DND-41 (cell line): ENCODE data around the gene VTI1A.

ENCODE experiments used
- ATAC-seq: fragments of 200-7000 bp; cut with Tn5 transposase; 3 replicates; pipeline ENCODE4 v1.9.1; 2021; ENCODE audit warnings: low read depth; ENCODE audit not compliant: insufficient read depth
- DNase-seq: peaks from one replicate; pipeline ENCODE4 v3.0.0-alpha.2; 2020
- H2AFZ ChIP-seq: 2 replicates; pipeline ENCODE4 v1.6.0; 2012; ENCODE audit warnings: low read depth, low read length
- H3K27ac ChIP-seq: 2 replicates; pipeline ENCODE4 v1.5.1; 2012; ENCODE audit warnings: low read length, inconsistent platforms
- H3K27me3 ChIP-seq: fragments of 200-600 bp; sonication (generic); 2 replicates; pipeline ENCODE4 v1.6.0; 2012; ENCODE audit warnings: low read length, mild to moderate bottlenecking, inconsistent platforms; ENCODE audit not compliant: insufficient read depth, poor library complexity
- H3K36me3 ChIP-seq: 2 replicates; pipeline ENCODE4 v1.5.1; 2012; ENCODE audit warnings: low read length, inconsistent platforms; ENCODE audit not compliant: insufficient read depth
- H3K4me1 ChIP-seq: 2 replicates; pipeline ENCODE4 v1.5.1; 2012; ENCODE audit warnings: mild to moderate bottlenecking, low read length; ENCODE audit not compliant: insufficient read depth
- H3K4me2 ChIP-seq: 2 replicates; pipeline ENCODE4 v1.6.0; 2012; ENCODE audit warnings: mild to moderate bottlenecking, moderate library complexity, low read length, inconsistent platforms; ENCODE audit not compliant: insufficient read depth
- H3K4me3 ChIP-seq, 2 experiments: fragments of 200-600 bp in 1 of 2; shearing (Covaris generic) in 1 of 2; 2 replicates each; pipeline ENCODE4 v1.5.1; 2012 to 2016; ENCODE audit warnings: inconsistent platforms in 2 of 2, low read length in 2 of 2, mild to moderate bottlenecking in 2 of 2, low read depth in 1 of 2, moderate library complexity in 1 of 2
- H3K79me2 ChIP-seq: 2 replicates; pipeline ENCODE4 v1.6.0; 2012; ENCODE audit warnings: low read length, inconsistent platforms; ENCODE audit not compliant: insufficient read depth
- H3K9ac ChIP-seq: 2 replicates; pipeline ENCODE4 v1.6.0; 2012; ENCODE audit warnings: low read depth, mild to moderate bottlenecking, inconsistent platforms, low read length, moderate library complexity
- H3K9me3 ChIP-seq: 2 replicates; pipeline ENCODE4 v1.5.1; 2012; ENCODE audit warnings: low read length, moderate library complexity, mild to moderate bottlenecking, inconsistent platforms; ENCODE audit not compliant: insufficient read depth, severe bottlenecking
- H4K20me1 ChIP-seq: 2 replicates; pipeline ENCODE4 v1.6.0; 2012; ENCODE audit warnings: low read length; ENCODE audit not compliant: insufficient read depth
- EZH2 ChIP-seq: IDR thresholded peaks from 3 replicates; pipeline ENCODE4 v1.6.1; 2012; ENCODE audit warnings: borderline replicate concordance, low read depth, mild to moderate bottlenecking, moderate library complexity, low read length, inconsistent platforms; ENCODE audit not compliant: severe bottlenecking
- TF ChIP-seq, protein P1 (sequence below): IDR thresholded peaks from 2 replicates; pipeline ENCODE4 v1.5.1; 2012; ENCODE audit warnings: borderline replicate concordance, low read length, moderate library complexity, mild to moderate bottlenecking; ENCODE audit not compliant: poor library complexity, severe bottlenecking; ENCODE audit errors: extremely low read depth

The VTI1A gene

DNA sequence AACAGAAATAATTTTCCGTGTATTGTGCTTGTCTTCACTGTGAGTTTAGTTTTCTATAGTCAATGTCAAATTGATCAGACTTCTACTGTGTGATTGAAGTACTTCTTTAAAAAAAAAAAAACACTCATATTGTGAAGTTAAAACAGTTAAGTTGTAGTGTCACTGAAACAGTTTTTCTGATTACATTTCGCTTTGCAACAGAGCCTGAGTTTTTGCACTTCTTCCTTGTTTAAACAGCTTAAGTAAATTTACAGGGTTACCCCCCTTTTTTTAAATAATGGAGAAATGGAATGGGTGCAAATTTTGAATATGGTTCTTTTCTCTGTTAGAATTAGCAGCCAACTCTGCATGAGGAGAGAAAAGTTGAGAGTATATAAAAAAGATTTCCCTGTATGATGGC lies 117.3 kb downstream of the VTI1A start:
- Histone ChIP-seq H3K27ac (no peak overlapping the region), H3K79me2 (no peaks in the 10 kb centered on the region), H3K4me2 (no peak overlapping the region), H3K9me3 (no peaks in the 10 kb centered on the region), H3K4me1 (no peaks in the 10 kb centered on the region), H4K20me1 (no peaks in the 10 kb centered on the region), H3K9ac (no peak overlapping the region), H2AFZ (no peak overlapping the region), H3K36me3 (no peaks in the 10 kb centered on the region), H3K4me3 (no peak overlapping the region), H3K27me3 (no peaks in the 10 kb centered on the region)
- TF ChIP-seq, protein P1, sequence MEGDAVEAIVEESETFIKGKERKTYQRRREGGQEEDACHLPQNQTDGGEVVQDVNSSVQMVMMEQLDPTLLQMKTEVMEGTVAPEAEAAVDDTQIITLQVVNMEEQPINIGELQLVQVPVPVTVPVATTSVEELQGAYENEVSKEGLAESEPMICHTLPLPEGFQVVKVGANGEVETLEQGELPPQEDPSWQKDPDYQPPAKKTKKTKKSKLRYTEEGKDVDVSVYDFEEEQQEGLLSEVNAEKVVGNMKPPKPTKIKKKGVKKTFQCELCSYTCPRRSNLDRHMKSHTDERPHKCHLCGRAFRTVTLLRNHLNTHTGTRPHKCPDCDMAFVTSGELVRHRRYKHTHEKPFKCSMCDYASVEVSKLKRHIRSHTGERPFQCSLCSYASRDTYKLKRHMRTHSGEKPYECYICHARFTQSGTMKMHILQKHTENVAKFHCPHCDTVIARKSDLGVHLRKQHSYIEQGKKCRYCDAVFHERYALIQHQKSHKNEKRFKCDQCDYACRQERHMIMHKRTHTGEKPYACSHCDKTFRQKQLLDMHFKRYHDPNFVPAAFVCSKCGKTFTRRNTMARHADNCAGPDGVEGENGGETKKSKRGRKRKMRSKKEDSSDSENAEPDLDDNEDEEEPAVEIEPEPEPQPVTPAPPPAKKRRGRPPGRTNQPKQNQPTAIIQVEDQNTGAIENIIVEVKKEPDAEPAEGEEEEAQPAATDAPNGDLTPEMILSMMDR = no peak
- TF ChIP-seq EZH2 = no peak
- ATAC-seq = no peak
- no peak for DNase-seq

DNA sequence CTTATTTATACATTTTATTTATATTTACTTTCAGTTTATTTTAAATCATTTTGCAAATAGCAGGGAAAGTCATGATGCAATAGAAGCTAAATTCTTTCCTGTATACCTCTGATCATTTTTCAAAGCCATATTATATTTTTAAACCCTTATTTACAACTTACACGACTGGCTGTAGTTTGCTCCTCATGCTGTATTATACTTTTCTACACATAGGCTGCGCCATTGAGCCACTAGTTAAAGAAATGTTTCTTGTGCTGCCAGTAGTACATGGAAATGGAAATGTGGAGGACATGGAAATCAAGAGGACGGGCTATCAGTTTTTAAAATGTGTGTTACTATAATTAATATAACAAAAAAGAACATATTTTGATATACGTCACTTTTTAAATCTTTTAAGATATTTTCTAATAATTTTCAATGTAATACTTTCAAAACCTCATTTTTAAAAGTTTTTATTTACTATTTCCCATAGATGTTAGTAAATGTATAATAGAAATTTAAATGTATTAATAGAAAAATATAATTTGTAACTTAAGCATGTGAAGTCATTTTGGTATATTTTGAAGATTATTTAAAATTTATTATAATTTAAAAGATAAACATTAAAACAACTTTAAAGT lies 118.5 kb downstream of the VTI1A start:
- H2AFZ ChIP-seq = no peak overlapping the region
- no peaks in the 10 kb centered on the region for H3K36me3 ChIP-seq
- no peaks in the 10 kb centered on the region for H3K79me2 ChIP-seq
- no peak for TF ChIP-seq EZH2
- TF ChIP-seq, protein P1 = peak; percentile 76
- no peak overlapping the region for H3K27ac ChIP-seq
- H3K4me2 ChIP-seq = no peak overlapping the region
- ATAC-seq (peak; percentile 74), DNase-seq (peak; percentile 52)
- H3K4me3 ChIP-seq = no peak overlapping the region
- no peak overlapping the region for H3K9ac ChIP-seq
- H3K4me1 ChIP-seq = no peaks in the 10 kb centered on the region
- no peaks in the 10 kb centered on the region for H3K9me3 ChIP-seq
- H3K27me3 ChIP-seq = no peaks in the 10 kb centered on the region
- no peaks in the 10 kb centered on the region for H4K20me1 ChIP-seq

DNA sequence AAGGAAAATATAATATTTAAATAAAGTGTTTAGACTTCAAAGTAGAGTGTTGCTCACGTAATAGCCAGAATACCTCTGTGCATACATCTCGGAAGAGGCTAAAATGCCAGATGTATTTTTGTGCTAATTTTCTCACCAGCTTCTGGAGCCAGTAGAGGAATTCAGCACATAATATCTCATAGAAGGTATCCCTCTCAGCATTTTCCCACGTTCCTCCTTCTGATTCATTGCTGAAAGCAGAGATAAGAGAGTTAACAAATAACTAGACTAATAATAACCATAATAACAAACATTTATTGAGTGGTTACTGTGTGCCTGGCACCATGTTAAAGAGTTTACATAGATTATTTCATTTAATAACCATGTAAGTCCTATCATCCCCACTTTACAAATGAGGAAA lies 123.6 kb downstream of the VTI1A start:
- Histone ChIP-seq H3K79me2 (no peaks in the 10 kb centered on the region), H3K27me3 (no peaks in the 10 kb centered on the region), H3K27ac (no peak overlapping the region), H4K20me1 (no peaks in the 10 kb centered on the region), H3K36me3 (no peaks in the 10 kb centered on the region), H3K4me1 (no peaks in the 10 kb centered on the region), H3K4me3 (no peak overlapping the region), H3K9me3 (no peaks in the 10 kb centered on the region), H3K4me2 (no peak overlapping the region), H2AFZ (no peak overlapping the region), H3K9ac (no peak overlapping the region)
- DNase-seq (no peak), ATAC-seq (no peak)
- no peak for TF ChIP-seq EZH2
- TF ChIP-seq, protein P1 = no peak

DNA sequence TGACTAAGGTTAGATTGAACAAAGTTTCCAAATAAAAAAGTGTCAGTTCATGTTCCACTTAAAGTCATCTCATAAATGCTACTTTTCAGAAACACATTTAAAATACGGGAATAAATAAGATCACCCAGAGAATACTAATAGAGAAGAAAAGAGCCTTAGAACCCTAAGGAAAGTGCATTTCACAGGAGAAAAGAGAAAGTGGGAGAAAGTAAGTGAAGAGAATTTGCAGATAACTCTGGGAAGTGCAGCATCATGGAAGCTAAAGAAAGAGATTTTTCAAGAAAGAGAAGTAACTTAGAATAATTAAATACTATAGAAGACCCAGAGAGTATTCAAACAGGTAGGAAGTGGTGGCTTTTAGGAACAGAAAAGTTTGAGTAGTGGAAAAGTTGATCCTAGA lies 132.6 kb downstream of the VTI1A start:
- Histone ChIP-seq H3K36me3 (no peaks in the 10 kb centered on the region), H3K27me3 (no peaks in the 10 kb centered on the region), H3K4me2 (no peak overlapping the region), H3K9me3 (no peaks in the 10 kb centered on the region), H3K4me3 (no peak overlapping the region), H3K9ac (no peak overlapping the region), H2AFZ (no peak overlapping the region), H4K20me1 (no peaks in the 10 kb centered on the region), H3K27ac (no peak overlapping the region), H3K79me2 (no peaks in the 10 kb centered on the region), H3K4me1 (no peaks in the 10 kb centered on the region)
- TF ChIP-seq, protein P1 = no peak
- no peak for TF ChIP-seq EZH2
- ATAC-seq (no peak), DNase-seq (no peak)
